Lung (tissue), 12 donors: ENCODE results near the gene PRDM12. TPM values are rescaled to one million over a fixed set of nuclear protein-coding genes. Genes with fewer than 3 reads are reported as not detected.
A peak's percentile ranks its signal among the peaks of the same experiment; 100 is the strongest.

ENCODE experiments used
- ATAC-seq: fragments of 200-7000 bp; cut with Tn5 transposase; one replicate; pipeline ENCODE4 v1.9.1; 2020; ENCODE audit warnings: moderate number of reproducible peaks; ENCODE audit not compliant: insufficient read depth, low FRiP score
- DNase-seq, 3 donors: peaks; one replicate each; pipeline ENCODE4 v3.0.0-alpha.2; 2013 to 2017
- H3K27ac ChIP-seq, 2 donors: one replicate each; pipeline ENCODE4 v1.5.1; 2013; ENCODE audit warnings: mild to moderate bottlenecking in 2 of 2, moderate library complexity in 2 of 2, control low read depth in 1 of 2, inconsistent platforms in 1 of 2, low read depth in 1 of 2, low read length in 1 of 2
- H3K27me3 ChIP-seq, 3 donors: one replicate each; pipeline ENCODE4 v1.5.1; 2013; ENCODE audit warnings: low read length in 2 of 3; ENCODE audit not compliant: control insufficient read depth in 3 of 3, insufficient read depth in 3 of 3
- H3K36me3 ChIP-seq, 4 donors: one replicate each; pipeline ENCODE4 v1.5.1; 2013; ENCODE audit warnings: low read length in 4 of 4, mild to moderate bottlenecking in 1 of 4, moderate library complexity in 1 of 4; ENCODE audit not compliant: control insufficient read depth in 4 of 4, insufficient read depth in 4 of 4
- H3K4me1 ChIP-seq, 5 donors: one replicate each; pipeline ENCODE4 v1.5.1; 2013; ENCODE audit warnings: low read length in 5 of 5, mild to moderate bottlenecking in 2 of 5, moderate library complexity in 1 of 5; ENCODE audit not compliant: control insufficient read depth in 5 of 5, insufficient read depth in 5 of 5
- H3K4me3 ChIP-seq: one replicate; pipeline ENCODE4 v1.5.1; 2013; ENCODE audit warnings: mild to moderate bottlenecking, control low read depth, moderate library complexity
- H3K9ac ChIP-seq, 2 donors: one replicate each; pipeline ENCODE4 v1.5.1; 2013; ENCODE audit warnings: low read length in 2 of 2, control low read depth in 1 of 2; ENCODE audit not compliant: insufficient read depth in 1 of 2
- H3K9me3 ChIP-seq, 4 donors: one replicate each; pipeline ENCODE4 v1.5.1; 2013; ENCODE audit warnings: low read length in 3 of 4, mild to moderate bottlenecking in 1 of 4, moderate library complexity in 1 of 4; ENCODE audit not compliant: control insufficient read depth in 4 of 4, insufficient read depth in 3 of 4
- WGBS, 2 donors: extraction: QIAGEN DNeasy Blood & Tissue Kit; methylation state at CpG; one replicate each; pipeline ENCODE4 v1.1.7; 2013; 5-methylcytosine and 5-hydroxymethylcytosine counted together
- polyA plus RNA-seq, 2 donors: library from polyadenylated mRNA; stranded (reverse); fragments of 200-250 nt; gene quantifications; one replicate each; pipeline ENCODE4 v1.2.1, GENCODE V29; 2013
- total RNA-seq, 2 donors: library from RNA; depleted of rRNA in 1 of 2; stranded (reverse); fragments of >200 nt in 1 of 2; gene quantifications; one replicate each; pipeline ENCODE4 v1.2.1, GENCODE V29; 2014 to 2021
- TF ChIP-seq, protein P1 (sequence below): IDR thresholded peaks from 2 replicates; pipeline ENCODE4 v1.5.1; 2012; ENCODE audit warnings: mild to moderate bottlenecking; ENCODE audit errors: control extremely low read depth, extremely low read depth
- donor health status: control.
- donor health status: control.
- donor health status: Bipolar disorder and iron deficiency.
- donor health status: healthy.
- donor health status: DM: yes; HTN: yes; CAD: no.

The PRDM12 gene
- total and polyA plus RNA-seq, 4 donors = 0.05 to 0.09 TPM; not detected in 2

DNA sequence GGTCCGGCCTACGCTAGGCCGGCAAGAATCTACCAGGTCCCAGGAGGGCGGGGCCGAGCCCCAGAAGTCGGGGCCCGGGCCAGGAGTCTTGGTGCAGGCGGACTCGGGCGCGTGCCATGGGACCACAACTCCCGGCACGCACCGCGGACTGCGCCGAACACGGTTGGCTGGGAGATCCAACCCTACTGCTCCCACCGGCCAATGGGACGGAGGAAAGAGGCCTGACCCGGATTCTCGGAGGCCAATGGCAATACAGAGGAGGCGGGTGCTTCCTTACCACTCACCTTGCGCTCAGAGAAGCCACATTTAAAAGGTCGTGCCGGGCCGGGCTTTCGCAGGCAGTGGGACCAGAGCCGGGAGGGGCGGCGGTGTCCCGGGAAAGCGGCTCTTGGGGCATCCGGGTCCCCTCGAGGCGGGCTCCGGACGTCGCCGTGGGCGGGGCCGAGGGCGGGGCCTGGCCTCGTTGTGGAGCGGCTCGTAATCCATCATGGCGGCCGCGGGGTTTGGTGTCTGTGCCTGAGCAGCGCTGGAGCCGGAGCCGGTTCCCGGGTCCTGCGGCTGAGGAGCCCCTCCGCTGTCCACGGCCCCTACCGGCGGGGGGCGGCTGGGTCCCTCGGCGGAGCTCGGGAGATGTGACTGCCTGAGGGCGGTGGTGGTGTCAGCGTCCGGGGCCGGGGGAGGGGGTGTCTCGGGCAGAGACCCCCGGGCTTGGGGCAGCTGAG is 48.3 kb downstream of the PRDM12 start:
- H3K36me3 ChIP-seq = no peaks in the 10 kb centered on the region
- peak overlapping the region; percentile 98 for H3K27ac ChIP-seq
- WGBS, 2 donors = 0 to 1% methylated on average over 60 to 68 of the region's 68 CpGs

DNA sequence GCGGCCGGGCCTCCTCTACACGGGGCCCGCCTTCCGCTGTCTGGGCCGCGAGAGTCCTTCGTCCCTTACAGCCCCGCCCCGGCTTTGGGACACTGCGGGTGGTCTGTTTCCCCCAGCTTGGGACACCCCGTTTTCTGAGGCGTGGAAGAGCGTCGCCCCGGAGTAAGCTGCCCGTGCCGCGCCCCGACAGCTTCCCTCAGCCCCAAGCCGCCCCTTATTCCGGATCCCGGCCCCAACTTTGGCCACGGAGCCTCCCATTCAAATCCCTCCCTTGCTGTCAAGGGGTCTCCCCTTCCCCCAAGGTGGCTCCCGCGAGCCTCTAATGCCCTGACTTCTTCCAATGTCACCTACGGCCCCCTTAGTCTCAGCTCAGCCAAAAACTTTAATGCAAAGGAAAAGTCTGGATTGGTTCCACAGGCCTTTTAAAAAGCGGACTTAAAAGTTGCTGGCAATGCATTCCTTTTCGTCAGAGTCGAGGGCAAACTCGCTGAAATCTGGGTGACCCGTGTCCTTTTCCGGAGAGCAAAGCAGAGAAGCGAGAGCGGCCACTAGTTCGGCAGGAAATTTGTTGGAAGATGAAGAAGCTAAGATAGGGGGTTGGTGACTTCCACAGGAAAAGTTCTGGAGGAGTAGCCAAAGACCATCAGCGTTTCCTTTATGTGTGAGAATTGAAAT is 49.0 kb downstream of the PRDM12 start:
- TF ChIP-seq, protein P1, sequence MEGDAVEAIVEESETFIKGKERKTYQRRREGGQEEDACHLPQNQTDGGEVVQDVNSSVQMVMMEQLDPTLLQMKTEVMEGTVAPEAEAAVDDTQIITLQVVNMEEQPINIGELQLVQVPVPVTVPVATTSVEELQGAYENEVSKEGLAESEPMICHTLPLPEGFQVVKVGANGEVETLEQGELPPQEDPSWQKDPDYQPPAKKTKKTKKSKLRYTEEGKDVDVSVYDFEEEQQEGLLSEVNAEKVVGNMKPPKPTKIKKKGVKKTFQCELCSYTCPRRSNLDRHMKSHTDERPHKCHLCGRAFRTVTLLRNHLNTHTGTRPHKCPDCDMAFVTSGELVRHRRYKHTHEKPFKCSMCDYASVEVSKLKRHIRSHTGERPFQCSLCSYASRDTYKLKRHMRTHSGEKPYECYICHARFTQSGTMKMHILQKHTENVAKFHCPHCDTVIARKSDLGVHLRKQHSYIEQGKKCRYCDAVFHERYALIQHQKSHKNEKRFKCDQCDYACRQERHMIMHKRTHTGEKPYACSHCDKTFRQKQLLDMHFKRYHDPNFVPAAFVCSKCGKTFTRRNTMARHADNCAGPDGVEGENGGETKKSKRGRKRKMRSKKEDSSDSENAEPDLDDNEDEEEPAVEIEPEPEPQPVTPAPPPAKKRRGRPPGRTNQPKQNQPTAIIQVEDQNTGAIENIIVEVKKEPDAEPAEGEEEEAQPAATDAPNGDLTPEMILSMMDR = no peak
- Histone ChIP-seq H3K9ac (peak overlapping the region; percentile 47 to 76), H3K4me3 (peak overlapping the region; percentile 92), H3K4me1 (peaks cover 0 to 25% (median 6%) of the 10 kb centered on the region in 5 donors), H3K36me3 (no peaks in the 10 kb centered on the region), H3K9me3 (no peaks in the 10 kb centered on the region), H3K27me3 (no peaks in the 10 kb centered on the region), H3K27ac (peak overlapping the region; percentile 98)
- no peak for ATAC-seq
- WGBS, 2 donors = 1 to 2% methylated on average over 37 of the region's 37 CpGs
- DNase-seq = peak; percentile 50 to 76 (median 75)

More for the DNA sequence above, 48.3 kb downstream of the PRDM12 start:
- peak; percentile 97 for ATAC-seq
- Histone ChIP-seq H3K27me3 (no peaks in the 10 kb centered on the region), H3K4me1 (peaks cover 0 to 25% (median 6%) of the 10 kb centered on the region in 5 donors), H3K9ac (peak overlapping the region; percentile 8 to 47), H3K9me3 (no peaks in the 10 kb centered on the region), H3K4me3 (peak overlapping the region; percentile 92)
- TF ChIP-seq, protein P1 = no peak
- DNase-seq = peak; percentile 98 to 99 (median 99)

DNA sequence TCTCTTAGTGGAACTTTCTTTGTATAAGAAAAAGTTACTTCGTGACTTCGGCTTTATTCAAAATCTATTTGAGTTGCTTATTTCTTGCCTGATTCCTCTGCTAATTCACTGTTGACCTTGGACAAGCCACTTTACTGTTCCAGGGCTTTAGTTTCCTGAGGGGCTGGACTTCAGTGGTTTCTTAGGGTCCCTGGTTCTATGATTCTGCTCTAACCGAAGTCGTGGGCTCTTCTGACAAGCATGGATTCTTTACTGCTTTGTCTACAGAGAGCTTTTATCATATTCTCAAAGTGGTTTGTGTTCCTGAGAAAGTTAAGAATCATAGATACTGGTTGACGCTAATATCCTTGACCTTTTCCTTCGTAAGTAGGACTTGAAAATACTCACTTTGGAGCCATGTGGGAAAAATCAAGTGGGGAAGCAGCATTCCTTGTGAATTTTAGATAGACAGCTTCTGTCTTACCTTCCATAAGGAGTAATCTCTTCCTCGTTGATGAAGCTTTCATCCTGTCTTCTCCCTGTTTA is 50.3 kb downstream of the PRDM12 start:
- no peak overlapping the region for H3K4me3 ChIP-seq
- no peaks in the 10 kb centered on the region for H3K9me3 ChIP-seq
- H3K27me3 ChIP-seq = no peaks in the 10 kb centered on the region
- TF ChIP-seq, protein P1 = no peak
- WGBS, 2 donors = 32 to 59% methylated on average over 7 of the region's 7 CpGs
- no peak for ATAC-seq
- no peaks in the 10 kb centered on the region for H3K36me3 ChIP-seq
- peaks cover 0 to 25% (median 6%) of the 10 kb centered on the region in 5 donors for H3K4me1 ChIP-seq
- DNase-seq = peak in 1 of 3 donors; percentile 33
- peak overlapping the region in 1 of 2 donors; percentile 1 for H3K27ac ChIP-seq
- peak overlapping the region; percentile 56 to 76 for H3K9ac ChIP-seq
